Measurements from ENCODE around the gene SLCO3A1. TPM values are rescaled to one million over a fixed set of nuclear protein-coding genes. Genes with fewer than 3 reads are reported as not detected.

The SLCO3A1 gene
- total RNA-seq, 2 experiments from 2014 or later: 29.2 to 29.5 TPM

DNA sequence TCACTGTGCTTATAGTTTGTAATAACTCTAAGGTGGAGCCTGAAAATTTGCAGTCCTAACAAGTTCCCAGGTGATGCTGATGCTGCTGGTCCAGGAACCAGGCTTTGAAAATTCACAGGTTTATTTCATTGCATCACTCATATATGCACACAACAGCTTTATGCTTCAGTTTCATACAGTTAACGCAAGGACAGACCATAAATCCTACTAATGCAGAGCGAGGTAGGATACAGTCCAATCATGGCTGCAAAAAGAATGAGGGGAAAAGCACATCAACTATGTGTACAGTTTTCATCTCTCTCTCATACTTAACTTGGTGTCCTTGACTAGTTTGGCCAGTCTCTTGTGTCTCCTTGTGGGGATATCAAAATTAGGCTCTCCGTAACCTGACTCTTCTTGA, 135.1 kb downstream of the SLCO3A1 start:
- Mint-ChIP-seq H3K27me3 (peaks cover 3% of the 10 kb centered on the region), H3K4me3 (no peak overlapping the region), H3K9me3 (peaks cover 2% of the 10 kb centered on the region), H3K36me3 (no peaks in the 10 kb centered on the region), H3K27ac (no peak overlapping the region), H3K4me1 (peaks cover 4% of the 10 kb centered on the region)
- ATAC-seq (ENCODE audit: low read depth): no peak
- POLR2A ChIA-PET: no interaction called here
- DNase-seq: no peak

DNA sequence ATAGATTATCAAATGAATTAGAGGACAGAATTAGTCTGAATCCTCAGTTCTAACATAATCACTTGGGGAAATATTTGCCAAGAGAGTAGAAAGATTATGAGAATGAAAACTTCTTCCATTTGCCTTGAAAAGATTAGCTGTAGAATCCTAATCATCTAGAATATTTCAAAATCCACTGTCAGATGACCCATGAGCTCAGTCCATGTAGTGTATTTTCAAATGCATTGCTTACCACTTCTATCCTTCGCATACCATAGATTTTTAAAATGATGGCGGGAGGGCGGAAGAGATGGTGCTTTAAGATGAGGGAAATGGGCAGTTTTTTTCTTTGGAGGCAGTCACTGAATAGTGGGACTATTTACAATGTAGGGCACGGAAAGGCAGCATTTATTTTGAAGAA, 136.3 kb downstream of the SLCO3A1 start:
- Mint-ChIP-seq H3K27me3 (peaks cover 3% of the 10 kb centered on the region), H3K9me3 (peaks cover 2% of the 10 kb centered on the region), H3K36me3 (no peaks in the 10 kb centered on the region), H3K4me3 (no peak overlapping the region), H3K4me1 (peaks cover 4% of the 10 kb centered on the region), H3K27ac (no peak overlapping the region)
- POLR2A ChIA-PET: no interaction called here
- DNase-seq (no peak), ATAC-seq (ENCODE audit: low read depth) (no peak)

DNA sequence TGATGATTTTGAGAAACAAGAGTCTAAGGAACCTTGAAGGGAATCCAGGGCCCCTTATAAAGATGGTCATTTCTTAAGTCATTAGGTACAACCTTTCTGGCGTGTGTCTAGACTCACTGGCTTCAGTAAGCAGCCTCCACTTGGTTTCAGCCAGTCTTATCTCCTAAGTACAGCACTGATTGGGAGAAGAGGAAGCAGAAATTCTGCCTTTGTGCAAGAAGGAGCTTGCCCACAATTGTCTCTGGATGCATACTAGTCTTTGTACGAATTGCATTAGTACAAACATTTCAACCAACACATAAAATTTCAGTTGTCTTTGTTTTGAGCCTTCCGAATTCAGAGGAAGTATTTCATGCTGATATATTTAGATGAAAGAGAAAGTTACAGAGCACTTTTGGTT, 139.4 kb downstream of the SLCO3A1 start:
- Mint-ChIP-seq H3K4me3 (no peak overlapping the region), H3K4me1 (peaks cover 4% of the 10 kb centered on the region), H3K36me3 (no peaks in the 10 kb centered on the region), H3K27me3 (peaks cover 3% of the 10 kb centered on the region), H3K27ac (no peak overlapping the region), H3K9me3 (peaks cover 2% of the 10 kb centered on the region)
- POLR2A ChIA-PET: no interaction called here
- ATAC-seq (ENCODE audit: low read depth) (no peak), DNase-seq (no peak)

DNA sequence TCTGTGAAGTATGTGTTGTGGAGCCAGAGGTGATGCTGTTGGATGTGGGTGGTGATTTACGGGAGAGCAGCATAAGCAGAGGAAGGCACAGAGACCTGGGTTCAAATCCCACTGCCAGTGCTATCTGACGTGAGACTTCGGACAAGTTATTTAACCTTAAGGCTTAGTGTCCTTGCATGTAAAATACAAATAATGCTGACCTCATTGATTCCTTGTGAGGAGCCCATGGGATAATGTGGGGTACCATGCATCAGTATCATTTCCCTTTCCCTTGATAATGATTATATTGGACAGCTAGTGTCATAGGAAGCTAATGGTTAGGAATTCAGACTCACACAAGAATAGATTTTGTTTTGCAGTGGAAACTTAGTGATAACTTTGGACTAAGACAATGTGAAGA, 141.6 kb downstream of the SLCO3A1 start:
- H3K27ac Mint-ChIP-seq: no peak overlapping the region
- H3K4me1 Mint-ChIP-seq: peaks cover 4% of the 10 kb centered on the region

DNA sequence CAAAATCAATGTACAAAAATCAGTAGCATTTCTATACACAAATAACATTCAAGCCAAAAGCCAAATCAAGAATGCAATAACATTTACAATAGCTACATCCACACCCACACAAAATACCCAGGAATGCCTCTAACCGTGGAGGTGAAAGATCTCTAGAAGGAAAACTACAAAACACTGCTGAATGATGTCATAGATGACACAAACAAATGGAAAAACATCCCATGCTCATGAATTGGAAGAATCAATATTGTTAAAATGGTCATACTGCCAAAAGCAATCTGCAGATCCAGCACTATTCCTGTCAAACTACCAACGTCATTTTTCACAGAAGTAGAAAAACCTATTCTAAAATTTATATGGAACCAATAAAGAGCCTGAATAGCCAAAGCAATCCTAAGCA, 143.7 kb downstream of the SLCO3A1 start:
- no peak overlapping the region for H3K4me3 Mint-ChIP-seq
- POLR2A ChIA-PET: no interaction called here
- no peaks in the 10 kb centered on the region for H3K9me3 Mint-ChIP-seq
- peaks cover 4% of the 10 kb centered on the region for H3K4me1 Mint-ChIP-seq
- H3K27me3 Mint-ChIP-seq: no peaks in the 10 kb centered on the region
- DNase-seq: no peak
- no peaks in the 10 kb centered on the region for H3K36me3 Mint-ChIP-seq
- no peak for ATAC-seq (ENCODE audit: low read depth)
- H3K27ac Mint-ChIP-seq: no peak overlapping the region

More for the DNA sequence above, 141.6 kb downstream of the SLCO3A1 start:
- Mint-ChIP-seq H3K36me3 (no peaks in the 10 kb centered on the region), H3K4me3 (no peak overlapping the region), H3K9me3 (peaks cover 2% of the 10 kb centered on the region), H3K27me3 (peaks cover 3% of the 10 kb centered on the region)
- POLR2A ChIA-PET: no interaction called here
- DNase-seq: no peak
- no peak for ATAC-seq (ENCODE audit: low read depth)

DNA sequence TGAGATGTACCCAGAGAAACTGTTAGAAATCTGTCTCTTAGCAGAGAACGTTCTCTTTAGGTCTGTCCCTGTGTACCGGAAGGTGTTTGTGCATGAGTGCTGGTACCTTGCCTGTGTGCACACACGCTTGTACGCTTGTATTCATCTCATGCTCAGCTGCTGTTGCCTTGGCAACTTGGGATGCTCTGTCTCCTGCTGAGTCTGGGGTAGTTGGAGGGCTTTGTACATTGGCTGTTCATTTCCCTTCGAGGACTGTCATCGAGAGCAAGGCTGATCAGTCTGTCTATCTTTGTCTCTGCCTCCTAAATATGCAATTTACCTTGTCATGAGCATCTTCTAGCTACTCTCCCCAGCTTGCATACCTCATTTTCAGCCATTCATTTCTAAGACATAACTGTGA, 147.2 kb downstream of the SLCO3A1 start:
- H3K36me3 Mint-ChIP-seq: no peaks in the 10 kb centered on the region
- H3K4me3 Mint-ChIP-seq: no peak overlapping the region
- H3K27ac Mint-ChIP-seq: no peak overlapping the region
- DNase-seq (no peak), ATAC-seq (ENCODE audit: low read depth) (no peak)
- no peaks in the 10 kb centered on the region for H3K4me1 Mint-ChIP-seq
- POLR2A ChIA-PET: no interaction called here
- no peaks in the 10 kb centered on the region for H3K9me3 Mint-ChIP-seq
- no peaks in the 10 kb centered on the region for H3K27me3 Mint-ChIP-seq

DNA sequence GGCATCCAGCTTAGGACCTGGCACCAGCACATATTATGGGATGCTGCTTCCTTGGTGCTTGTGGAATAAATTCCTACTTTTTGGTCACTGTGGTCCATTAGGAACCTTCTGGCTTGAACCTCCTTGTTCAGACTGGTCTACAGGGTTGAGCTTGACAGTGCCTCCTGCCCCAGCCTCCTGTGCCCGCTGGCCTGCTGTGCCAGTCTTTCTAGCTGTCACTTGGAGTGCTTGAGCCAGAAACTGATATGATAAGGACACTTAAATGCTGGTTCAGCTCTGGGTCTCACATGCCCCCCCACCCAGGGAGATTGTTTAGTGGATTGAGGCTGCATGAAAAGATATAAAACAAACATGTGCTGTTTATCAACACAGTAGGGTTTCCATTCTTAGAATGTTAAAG, 147.8 kb downstream of the SLCO3A1 start:
- H3K27ac Mint-ChIP-seq: no peak overlapping the region
- H3K4me1 Mint-ChIP-seq: no peaks in the 10 kb centered on the region
- no peak overlapping the region for H3K4me3 Mint-ChIP-seq
- ATAC-seq (ENCODE audit: low read depth): no peak
- POLR2A ChIA-PET: no interaction called here
- DNase-seq: no peak
- H3K36me3 Mint-ChIP-seq: no peaks in the 10 kb centered on the region
- H3K27me3 Mint-ChIP-seq: no peaks in the 10 kb centered on the region
- no peaks in the 10 kb centered on the region for H3K9me3 Mint-ChIP-seq

DNA sequence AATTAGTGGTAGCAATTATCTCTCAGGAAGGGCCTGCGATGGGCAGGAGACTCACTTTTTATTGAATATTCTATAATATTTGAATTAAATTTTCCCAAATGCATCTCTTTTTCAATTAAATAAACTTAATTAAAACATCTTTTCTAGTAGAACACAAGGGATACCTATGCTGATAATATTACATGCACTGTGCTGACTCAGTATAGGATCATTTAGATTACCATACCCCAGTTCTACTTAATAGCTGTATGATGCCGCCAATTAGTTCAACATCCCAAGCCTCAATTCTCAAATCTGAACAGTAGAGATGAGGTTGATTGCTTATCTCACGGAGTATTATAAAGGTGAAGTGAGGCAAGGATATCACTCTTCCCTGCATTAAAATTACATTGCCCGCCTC, 149.2 kb downstream of the SLCO3A1 start:
- Mint-ChIP-seq H3K4me1 (no peaks in the 10 kb centered on the region), H3K27me3 (no peaks in the 10 kb centered on the region), H3K9me3 (no peaks in the 10 kb centered on the region), H3K36me3 (no peaks in the 10 kb centered on the region), H3K27ac (no peak overlapping the region), H3K4me3 (no peak overlapping the region)
- ATAC-seq (ENCODE audit: low read depth) (no peak), DNase-seq (no peak)
- POLR2A ChIA-PET: no interaction called here

DNA sequence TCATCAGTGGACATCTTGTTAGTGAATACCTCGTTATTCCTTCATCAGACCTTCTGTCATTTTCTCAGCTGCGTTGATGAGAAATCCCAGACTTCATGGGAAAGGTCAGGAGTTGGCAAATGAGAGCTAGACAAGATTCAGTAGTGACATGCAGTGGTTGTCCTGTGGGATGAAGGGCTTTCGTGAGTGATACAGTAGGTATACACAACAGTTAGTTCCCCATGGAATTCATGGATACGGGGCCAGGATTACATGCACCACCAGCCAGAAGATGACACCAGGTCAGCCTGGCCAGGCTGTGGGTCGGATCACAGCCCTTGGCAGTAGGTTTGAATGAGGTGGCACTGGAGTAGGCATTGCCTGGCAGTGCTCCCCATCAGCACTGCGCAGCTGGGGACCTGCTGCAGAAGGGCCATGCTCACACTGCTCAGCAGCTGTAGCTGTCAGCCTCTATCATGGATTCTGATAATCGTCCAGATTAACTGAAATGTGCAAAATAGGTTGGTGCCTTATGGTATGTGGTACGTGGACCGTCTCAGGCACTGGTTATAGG, 150.1 kb downstream of the SLCO3A1 start:
- no peak for ATAC-seq (ENCODE audit: low read depth)
- Mint-ChIP-seq H3K4me3 (no peak overlapping the region), H3K27me3 (no peaks in the 10 kb centered on the region), H3K9me3 (no peaks in the 10 kb centered on the region), H3K36me3 (no peaks in the 10 kb centered on the region), H3K27ac (no peak overlapping the region), H3K4me1 (peaks cover 3% of the 10 kb centered on the region)
- POLR2A ChIA-PET: no interaction called here
- no peak for DNase-seq

DNA sequence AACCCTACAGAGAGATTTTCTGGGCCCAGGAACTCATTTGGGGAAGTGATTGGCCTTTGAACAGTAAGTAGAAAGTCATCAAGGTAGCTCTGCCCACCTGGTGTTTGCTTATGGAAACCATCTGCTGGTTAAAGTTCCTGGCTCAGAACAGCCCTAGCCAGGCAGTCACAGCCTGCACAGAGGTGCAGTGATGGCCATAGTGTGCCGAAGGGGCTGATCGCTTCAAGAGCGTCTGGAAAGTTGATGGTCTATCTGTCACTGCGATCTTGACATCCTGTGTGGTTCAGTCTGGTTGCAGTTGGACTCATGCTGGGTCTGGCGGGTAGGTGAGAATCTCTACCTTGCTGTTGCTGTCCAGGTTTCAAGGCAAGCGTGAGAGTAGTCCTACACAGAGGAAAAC, 151.6 kb downstream of the SLCO3A1 start:
- peak; percentile 33 for ATAC-seq (ENCODE audit: low read depth)
- no peak for DNase-seq
- H3K27me3 Mint-ChIP-seq: no peaks in the 10 kb centered on the region
- no peak overlapping the region for H3K27ac Mint-ChIP-seq
- peaks cover 10% of the 10 kb centered on the region for H3K4me1 Mint-ChIP-seq
- no peaks in the 10 kb centered on the region for H3K9me3 Mint-ChIP-seq
- H3K4me3 Mint-ChIP-seq: no peak overlapping the region
- no peaks in the 10 kb centered on the region for H3K36me3 Mint-ChIP-seq
- POLR2A ChIA-PET: no interaction called here

DNA sequence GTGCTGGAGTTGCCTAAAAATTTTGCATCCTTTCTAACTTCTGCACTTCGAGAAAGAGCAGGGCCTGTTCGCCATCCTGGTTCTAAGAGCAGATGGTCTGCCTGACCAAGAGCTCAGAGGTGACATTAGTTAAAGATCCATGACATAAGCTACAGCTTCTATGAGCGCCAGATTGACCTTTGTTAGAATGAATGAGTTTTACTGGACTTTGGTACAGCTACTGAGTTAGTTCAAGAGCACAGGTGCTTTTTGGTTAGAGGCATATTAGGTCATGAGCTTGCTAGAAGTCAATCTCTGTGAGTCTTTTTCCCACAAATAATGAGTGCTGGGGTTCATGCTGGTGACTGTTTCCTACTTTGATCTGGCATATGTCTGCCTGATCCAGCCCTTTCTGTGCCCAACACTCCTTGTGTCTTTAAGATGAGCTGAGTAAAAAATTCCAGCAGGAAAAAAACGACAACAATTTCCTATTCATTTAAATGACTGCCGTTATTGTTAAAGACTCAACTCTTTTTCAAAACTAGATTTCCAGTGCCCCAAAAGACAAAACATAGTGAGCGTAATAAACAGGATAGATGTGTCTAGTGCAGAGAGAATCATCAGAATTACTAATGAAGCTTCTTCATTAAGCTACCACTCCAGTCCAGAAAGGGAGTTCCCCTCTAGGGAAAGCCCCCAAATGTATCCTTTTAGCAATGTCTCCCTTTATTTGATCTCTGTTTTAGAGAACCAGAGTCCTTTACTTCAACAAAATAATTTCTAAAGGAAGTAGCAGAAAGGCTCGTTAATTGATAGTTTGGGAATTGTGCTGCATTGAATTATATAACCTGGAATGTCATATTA, 152.9 kb downstream of the SLCO3A1 start:
- DNase-seq (no peak), ATAC-seq (ENCODE audit: low read depth) (no peak)
- Mint-ChIP-seq H3K4me3 (no peak overlapping the region), H3K4me1 (peaks cover 13% of the 10 kb centered on the region), H3K9me3 (no peaks in the 10 kb centered on the region), H3K27me3 (no peaks in the 10 kb centered on the region), H3K27ac (no peak overlapping the region), H3K36me3 (no peaks in the 10 kb centered on the region)
- POLR2A ChIA-PET: interaction anchor here (0.6 kb wide), 1 partner anchor 980 kb away, joined by 3 read pairs; no protein-coding TSS in a partner anchor

DNA sequence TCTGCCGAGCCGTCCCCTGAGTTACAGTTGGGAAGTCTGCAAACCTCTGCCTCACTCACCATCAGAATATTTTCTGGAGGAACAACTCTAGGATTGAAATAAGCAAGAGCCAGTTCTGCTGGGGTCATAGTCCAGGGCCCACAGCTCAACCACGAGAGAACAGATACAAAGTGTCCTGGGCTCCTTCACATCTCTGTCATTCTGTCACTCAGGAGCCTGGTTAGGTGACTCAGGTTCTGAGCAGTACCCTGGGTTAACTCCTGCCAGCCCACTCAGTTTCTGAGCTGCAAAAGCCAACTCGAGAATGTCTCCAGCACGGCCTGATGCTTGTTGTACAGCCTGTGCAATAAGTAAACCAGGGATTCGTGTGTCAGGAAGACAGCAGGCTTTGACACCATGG, 155.7 kb downstream of the SLCO3A1 start:
- Mint-ChIP-seq H3K4me3 (no peak overlapping the region), H3K36me3 (no peaks in the 10 kb centered on the region), H3K27ac (no peak overlapping the region), H3K4me1 (peaks cover 23% of the 10 kb centered on the region), H3K27me3 (no peaks in the 10 kb centered on the region), H3K9me3 (no peaks in the 10 kb centered on the region)
- DNase-seq (no peak), ATAC-seq (ENCODE audit: low read depth) (no peak)
- POLR2A ChIA-PET: no interaction called here

DNA sequence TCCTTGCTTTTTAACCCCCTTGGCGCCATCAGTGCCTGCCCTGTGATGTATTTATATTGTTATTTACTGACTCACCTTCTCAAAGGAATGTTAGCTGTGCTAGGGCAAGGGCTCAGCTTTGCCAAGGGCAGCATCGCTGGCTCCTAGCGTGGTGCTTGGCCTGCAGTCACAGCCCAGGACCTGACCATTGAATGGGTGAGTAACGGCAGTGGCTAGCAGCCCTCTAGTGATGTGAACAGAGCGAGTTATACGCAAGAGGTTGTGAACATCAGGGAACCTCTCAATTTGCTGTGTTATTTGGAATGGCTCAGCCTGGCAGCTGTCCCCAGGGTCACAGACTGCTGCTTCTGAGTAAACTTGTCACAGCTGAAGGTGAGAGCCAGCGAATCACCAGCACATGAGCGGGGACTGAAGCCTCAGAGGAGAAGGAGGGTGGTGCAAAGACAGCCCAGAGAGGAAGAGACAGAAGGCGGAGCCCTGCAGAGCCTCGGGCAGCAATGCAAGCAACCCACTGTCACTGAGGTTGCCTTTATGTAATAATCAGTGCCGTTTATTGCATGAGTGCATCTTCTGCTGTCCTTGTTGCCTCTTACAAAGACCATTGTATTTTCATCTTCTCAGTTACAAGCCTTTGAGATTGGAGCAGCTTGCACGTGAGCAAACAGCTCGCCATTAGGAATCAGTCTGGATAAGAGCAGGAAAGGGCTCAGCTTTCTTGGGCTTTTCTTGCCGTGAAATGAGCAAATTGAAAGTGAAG, 158.3 kb downstream of the SLCO3A1 start:
- no peaks in the 10 kb centered on the region for H3K9me3 Mint-ChIP-seq
- POLR2A ChIA-PET: no interaction called here
- no peak overlapping the region for H3K27ac Mint-ChIP-seq
- DNase-seq (no peak), ATAC-seq (ENCODE audit: low read depth) (peak; percentile 59)
- H3K36me3 Mint-ChIP-seq: peaks cover 1% of the 10 kb centered on the region
- peaks cover 26% of the 10 kb centered on the region for H3K4me1 Mint-ChIP-seq
- H3K4me3 Mint-ChIP-seq: peak overlapping the region; percentile 32
- H3K27me3 Mint-ChIP-seq: no peaks in the 10 kb centered on the region

DNA sequence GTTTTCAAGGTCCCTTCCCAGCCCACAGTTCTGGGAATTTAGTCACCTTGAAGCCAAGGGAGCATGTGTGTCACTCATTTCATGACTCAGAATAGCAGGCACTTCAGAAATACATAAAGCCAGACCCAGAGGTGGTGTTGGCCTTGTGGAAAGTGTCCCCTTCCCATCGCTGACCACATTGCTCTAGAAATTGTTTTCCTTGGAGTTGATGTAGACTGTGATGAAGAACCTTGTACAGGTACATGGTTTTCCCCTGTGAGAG, 158.8 kb downstream of the SLCO3A1 start:
- H3K27me3 Mint-ChIP-seq: no peaks in the 10 kb centered on the region
- no peaks in the 10 kb centered on the region for H3K9me3 Mint-ChIP-seq
- peaks cover 26% of the 10 kb centered on the region for H3K4me1 Mint-ChIP-seq
- POLR2A ChIA-PET: interaction anchor here (0.7 kb wide), 1 partner anchor 63 kb away, joined by 5 read pairs; no protein-coding TSS in a partner anchor
- peak overlapping the region; percentile 32 for H3K4me3 Mint-ChIP-seq
- ATAC-seq (ENCODE audit: low read depth): no peak
- no peak overlapping the region for H3K27ac Mint-ChIP-seq
- DNase-seq: no peak
- H3K36me3 Mint-ChIP-seq: peaks cover 1% of the 10 kb centered on the region
